Putamen (tissue), 1 donor: ENCODE measurements around the gene CD74.
"Not testable (repeated sequence)": the region's sequence is repeated elsewhere in the genome, so short reads cannot be mapped to it uniquely, and the experiment has no call there.

Source experiments
- DNase-seq: peaks from one replicate; pipeline ENCODE4 v3.0.0-alpha.2; 2016; ENCODE audit warnings: low spot score

Gene CD74

DNA sequence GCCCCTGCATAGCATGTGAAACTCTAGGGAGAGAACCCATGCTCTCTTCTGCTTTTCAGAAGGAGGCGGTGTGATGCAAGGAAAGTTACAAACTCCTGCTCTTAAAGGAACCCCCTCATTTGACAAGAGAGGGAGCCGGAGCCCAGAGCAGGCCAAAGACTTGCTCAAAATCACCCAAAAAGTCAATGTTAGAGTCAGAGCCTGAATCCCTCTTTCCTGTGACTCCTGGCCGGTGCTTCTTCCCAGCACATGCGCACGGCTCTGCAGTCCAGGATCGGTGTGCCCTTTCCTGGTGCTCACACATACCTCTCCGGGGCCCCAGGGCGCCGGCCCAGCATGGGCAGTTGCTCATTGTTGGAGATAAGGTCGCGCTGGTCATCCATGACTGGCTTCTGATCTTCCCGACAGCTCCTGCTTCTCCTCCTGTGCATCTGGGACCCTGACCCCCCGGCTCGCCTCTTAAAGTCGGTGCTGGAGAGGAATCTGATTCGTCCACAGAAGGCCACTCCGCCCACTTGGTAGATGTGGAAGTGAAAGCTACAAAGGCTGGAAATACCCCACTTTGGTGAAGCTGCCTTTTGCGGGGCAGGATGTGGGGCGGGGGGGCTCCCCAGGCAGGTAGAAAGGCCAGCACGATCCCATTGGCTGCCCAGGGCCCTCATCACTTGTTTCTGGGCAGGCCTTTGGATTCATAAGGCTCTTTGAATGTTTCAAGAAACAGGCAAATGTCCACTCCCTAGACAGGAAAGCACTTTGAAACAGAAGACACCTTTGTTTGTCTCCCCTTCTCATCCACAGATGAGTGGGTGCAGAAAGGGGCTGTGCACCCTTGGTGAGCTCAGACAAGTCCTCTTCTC lies at the start of gene CD74:
Gene CD74 (minus strand): TSS at position 592 of the 857 bp plus-strand sequence. CDS start 161 bp downstream, at position 431.
- DNase-seq, result peak; percentile 73

DNA sequence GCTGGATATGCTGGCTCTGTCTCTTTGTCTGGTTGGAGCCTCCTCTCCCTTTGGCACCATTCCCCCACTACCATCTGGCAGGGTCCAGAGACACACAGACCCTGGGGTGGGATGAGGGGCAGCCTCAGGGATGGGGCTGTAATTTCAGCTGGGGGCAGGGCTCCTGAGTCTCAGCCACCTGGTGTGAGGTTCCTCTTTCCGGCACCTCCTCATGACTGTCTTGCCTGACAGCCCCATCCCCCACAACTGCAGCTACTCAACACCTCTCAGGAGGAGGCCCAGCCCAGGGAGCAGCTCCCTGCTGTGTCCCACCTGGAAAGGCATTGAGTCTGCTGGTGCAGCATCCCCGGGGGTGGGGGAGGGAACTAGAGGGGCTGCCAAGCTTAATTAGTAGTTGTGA lies 48.5 kb upstream of the CD74 start:
- DNase-seq, result no peak

DNA sequence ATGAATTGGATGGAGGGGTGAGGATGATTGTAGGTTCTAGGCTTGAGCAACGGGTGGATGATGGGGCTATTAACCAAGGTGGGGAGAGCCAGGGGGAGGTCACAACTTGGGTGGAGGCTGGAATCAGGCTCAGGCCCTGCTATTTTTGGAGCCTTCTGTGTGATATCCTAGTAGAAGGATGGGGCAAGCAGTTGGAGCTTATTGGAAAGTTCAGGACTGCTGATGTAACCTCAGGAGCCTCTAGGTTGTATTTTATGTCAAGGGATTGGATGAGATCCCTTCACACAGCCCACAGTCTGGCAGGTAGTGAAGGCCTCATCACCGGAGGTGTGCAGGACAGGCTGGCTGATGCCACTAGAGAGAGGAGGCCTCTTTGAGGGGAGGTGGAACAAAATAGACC lies 48.1 kb upstream of the CD74 start:
- no peak for DNase-seq

DNA sequence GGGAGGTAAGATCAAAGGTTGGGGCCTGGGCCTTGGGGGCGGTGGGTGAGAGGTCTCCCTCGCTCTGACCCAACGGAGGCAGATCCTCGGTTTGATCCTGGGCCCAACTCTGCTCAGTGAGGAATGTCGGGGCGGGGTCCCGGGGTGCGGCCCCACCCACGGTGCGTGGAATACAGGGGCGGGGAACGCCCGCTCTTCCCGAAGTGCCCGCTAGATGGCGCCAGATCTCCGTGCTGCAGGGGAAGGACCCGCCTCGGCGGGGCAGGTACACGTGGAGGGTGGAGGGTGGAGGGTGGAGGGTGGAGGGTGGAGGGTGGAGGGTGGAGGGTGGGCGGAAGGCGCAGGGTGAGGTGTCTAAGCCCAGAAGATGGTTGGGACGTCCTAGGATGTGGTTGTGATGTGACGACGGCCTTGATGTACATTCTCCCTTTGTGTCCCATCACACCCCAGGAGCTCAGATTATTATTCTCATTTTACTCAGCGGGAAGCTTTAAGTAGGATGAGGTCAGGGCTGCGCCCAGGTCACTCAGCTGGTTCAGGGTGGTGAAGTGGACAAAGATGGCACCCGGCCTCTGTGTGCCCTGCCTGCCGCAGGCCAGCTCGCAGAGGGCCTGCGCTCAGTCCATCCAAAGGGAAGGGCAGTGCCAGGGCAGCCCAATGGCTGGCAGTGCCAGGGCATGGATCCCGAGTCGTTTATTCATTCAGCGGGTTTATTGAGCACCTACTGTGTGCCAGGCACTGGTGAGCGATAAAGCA lies 46.3 kb upstream of the CD74 start:
- DNase-seq, result peak; percentile 55

DNA sequence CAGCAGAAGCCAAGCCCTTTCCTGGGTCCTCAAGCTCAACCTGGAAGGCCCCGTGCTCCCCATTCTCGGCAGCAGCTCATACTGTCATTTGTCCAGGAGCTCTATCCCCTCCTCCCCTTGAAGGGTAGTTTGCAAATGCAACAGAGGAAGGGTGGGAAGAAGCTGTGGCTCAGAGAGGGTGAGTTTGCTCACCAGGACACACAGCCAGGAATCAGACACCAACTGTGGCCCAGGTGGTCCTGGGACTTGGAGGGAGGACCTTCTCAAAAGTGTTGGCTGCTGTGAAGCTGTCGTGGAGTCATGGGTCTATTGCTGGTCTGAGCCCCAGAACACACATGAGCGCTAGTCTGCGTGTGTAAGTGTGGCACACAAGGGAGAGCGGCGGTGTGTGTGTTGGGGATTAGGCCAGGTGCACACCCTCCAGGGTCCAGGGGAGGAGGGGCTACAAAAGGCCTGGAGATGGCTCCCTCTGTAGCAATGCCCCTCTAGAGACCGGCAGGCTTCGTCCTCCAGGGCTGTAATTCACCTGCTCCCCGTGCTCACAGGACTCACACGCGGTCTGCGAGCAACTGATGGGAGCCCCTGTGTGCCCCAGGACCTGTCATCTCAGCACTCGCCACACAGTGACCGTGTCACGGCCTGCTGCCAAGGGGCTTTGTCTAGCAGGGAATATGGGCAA lies 45.0 kb upstream of the CD74 start:
- no peak for DNase-seq

DNA sequence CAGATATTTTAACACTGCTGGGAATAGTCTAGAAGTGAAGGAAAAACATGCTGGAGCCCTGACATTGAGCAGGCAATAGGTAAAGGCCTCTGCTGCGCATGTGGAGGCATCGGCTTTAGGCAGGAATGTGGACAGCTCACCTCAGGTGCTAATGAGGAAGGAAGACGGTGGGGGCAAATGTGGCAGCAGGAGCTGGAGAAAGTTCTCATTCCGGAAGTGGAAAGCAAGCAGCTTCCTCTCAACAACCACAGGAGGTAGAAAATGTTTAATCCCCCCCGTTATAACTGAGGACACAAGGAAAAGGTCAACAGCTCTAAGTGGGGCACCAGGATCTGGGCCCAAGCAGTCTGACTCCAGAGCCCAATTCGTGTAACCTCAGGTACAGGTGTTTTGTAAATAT lies 44.4 kb upstream of the CD74 start:
- DNase-seq, result no peak

DNA sequence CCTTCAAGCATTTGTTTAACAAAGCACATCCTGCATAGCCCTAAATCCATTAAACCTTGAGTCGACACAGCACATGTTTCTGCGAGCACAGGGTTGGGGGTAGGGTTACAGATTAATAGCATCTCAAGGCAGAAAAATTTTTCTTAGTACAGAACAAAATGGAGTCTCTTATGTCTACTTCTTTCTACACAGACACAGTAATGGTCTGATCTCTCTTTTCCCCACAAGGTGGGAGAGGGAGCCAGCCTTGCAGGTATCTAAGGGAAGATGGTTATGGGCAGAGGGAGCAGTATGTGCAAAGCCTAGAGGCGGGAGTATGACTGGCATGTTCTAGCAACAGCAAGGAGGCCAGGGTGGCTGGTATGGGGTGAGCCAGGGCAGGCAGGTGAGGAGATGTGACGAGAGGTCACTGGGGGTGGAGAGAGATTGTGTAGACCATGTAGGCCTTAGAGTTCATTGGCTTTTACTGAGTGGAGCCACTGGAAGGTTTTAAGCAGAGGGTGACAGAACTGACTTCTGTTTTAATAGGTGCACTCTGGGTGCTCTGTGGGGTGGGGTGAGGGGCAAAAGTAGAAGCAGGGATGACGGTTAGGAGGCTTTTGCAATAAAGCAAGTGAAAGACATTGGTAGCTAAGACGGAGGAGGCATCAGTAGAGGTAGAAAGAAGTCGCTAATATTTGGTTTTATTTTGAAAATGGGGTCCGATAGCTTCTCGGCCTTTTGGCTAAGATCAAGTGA lies 42.0 kb upstream of the CD74 start:
- DNase-seq, result no peak

DNA sequence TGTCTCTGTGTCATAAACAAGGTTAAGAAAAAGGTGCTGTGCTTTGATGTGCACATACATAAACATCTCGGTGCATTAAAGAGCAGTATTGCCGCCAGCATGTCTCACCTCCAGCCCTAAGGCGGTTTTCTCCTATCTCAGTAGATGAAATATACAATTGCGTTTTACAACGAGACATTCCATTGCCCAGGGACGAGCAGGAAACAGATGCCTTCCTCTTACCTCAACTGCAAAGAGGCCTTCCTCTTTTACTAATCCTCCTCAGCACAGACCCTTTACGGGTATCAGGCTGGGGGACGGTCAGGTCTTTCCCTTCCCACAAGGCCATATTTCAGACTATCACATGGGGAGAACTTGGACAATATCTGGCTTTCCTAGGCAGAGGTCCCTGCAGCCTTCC lies 41.3 kb upstream of the CD74 start:
- not testable (repeated sequence) for DNase-seq

DNA sequence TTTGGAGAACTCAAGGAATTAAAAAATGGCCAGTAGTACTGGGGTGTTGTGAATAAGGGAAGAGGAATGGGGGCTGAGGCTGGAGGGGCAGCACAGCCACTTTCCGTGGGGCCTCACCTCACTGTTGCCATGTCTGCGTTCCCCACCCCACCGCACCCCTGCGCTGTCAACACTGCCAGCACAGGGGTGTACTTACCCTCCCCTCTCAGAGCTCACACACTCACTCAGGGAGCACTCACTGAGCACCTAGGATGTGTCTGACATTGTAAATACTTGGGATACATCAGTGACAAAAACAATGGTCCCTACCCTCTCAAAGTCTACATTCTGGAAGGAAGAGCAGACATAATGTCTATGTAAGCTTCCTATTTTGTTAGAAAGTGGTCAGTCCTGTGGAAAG lies 40.2 kb upstream of the CD74 start:
- no peak for DNase-seq

DNA sequence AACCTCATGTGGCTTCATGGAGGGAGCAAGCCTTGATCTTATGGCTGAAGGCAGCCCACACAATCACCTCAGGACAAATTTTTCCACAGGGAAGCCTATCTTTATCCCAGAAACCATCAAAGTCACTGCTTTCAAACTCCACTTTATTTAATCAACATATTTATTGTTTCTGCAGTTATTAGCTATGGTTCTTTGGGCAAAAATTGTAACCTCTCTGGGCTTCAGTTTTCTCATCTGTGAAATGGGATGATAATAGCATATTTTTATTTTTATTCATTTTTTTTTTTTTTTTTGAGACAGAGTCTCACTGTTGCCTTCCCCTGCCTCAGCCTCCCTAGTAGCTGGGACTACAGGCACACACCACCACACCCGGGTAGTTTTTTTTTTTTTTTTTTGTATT lies 38.9 kb upstream of the CD74 start:
- no peak for DNase-seq

DNA sequence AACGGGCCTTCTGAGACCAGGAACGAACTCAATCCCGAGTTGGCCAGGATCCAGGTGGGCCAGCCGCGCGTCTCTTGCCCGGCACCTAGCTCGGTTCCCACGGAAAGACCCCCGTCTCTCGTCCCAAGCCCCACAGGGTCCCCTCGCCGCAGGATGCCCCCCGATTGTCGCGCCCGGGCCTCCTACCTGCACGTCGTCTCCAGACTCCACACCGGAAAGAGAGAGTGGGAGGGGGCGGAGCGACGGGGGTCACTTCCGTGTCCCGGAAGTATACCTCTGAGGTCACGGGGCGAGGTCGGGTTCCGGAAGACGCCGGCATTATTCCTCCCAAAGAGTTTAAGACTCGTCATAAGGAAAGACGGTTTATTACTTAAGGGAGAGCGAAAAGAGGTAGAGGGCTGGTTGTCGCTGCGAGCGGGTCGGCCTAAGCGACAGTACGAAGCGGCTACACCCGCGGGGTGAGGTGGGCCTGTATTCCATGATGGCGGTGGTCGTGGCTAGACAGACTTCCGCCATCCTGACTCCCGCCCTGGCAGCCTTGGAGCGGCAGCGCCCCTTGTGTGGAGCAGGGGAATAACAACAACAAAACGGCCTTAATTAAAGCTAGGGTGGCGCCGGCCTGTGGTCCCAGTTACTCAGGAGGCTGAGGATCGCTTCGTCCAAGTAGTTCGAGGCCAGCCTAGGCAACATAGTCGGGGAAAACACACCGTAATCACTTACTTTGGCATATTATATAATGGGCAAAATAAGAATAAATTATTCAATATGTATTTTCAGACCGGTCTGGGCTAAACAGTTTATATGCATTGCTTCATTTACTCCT lies 37.0 kb upstream of the CD74 start, which contains the start of gene RPS14:
Gene RPS14 (minus strand): TSS at position 223 of the 823 bp plus-strand sequence. CDS start 2,006 bp downstream, outside the sequence.
- peak; percentile 93 for DNase-seq

DNA sequence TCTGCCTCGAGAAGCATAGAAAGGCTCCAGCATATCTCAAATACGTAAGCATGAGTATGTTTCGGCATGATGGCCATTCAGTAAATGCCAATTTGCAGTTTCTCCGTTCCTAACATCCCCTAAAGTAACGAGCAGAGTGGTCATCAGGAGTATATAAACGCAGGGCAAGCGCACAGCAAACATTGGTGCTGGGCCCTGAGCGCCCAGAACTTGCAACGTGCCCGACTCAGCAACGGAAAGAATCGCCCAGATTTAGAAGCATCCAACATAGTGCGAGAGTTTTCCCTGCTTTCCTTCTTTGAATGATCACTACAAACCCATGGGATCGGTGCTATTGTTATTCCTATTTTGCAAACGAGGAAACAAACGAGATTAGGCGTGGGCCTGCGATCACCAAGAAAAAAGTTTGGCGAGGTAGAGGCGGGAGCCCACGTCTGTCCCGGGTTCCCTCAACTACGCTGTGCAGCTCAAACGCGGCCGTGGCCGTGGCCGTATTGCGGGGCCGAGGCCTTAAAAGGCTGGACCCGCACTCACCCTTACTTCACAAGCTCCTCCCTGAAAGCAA lies 36.3 kb upstream of the CD74 start:
- DNase-seq, result no peak

DNA sequence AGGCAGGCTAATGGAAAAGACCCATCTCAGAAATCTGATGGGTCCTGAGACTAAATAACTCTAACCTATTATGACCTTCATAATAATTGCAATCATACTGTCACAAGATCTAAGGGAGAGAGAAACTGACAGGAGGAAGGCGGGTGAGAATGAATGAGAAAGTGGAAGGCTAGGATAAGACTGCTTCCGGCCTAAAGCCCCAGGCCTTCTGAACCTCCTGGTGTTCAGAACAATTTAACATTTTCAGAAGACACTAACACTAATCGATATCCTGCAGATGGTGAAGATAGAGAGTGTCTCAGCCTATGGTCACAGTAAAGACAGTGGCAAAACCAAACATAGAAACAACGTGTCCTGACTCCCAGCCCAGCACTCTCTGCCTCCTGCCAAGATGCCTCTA lies 35.6 kb upstream of the CD74 start:
- no peak for DNase-seq

DNA sequence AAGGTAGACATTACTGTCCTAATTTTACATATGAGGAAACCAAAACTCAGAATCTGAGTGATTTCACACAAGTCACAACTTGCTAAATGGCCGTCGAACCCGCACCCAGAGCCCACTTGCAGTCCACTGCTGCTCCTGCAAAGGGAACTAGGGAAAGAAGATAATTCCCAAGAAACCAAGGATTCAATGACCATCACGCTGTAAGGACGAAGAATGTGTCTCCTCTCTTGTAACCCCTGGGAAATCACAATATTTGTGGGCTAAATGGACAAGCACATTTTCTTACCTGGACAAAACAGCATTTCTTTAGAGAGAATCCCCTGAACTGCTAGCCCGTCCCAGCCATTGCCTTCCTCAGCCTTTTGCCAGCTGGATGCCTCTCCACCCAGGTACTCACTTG lies 34.5 kb upstream of the CD74 start:
- DNase-seq, result no peak

DNA sequence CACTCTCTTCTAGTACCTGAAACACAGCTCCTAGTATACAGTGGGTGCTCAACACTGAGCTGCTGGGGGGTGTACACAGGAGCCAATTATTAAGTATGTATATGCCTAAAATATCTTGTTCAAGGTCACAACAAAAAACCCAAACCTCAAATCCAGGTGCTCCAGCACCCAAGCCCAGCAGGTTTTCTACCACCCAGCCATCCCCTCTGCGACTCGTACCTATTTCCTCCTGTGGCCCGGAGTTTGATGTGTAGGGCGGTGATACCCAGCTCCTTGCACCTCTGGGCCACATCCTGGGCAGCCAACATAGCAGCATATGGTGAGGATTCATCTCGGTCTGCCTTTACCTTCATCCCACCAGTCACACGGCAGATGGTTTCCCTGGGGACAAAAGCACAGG lies 33.9 kb upstream of the CD74 start:
- no peak for DNase-seq

DNA sequence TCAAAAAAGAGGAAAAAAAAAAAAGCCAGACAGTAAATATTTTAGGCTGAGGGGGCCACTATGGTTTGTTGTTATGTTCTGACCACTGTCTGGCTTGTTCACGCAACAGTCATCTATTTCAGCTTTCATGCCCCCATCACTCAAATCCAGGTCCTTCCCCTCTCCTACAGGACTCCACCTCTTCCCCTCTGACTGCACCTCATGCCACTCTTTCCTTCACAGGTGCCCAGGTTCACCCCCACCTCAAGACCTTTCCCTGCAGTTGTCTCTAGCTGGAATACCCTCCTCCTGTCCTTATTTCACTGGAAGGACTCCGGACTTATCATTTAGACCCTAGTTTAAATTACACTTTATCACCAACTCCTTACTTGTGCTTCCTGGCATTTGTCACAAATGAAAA lies 33.4 kb upstream of the CD74 start:
- no peak for DNase-seq

DNA sequence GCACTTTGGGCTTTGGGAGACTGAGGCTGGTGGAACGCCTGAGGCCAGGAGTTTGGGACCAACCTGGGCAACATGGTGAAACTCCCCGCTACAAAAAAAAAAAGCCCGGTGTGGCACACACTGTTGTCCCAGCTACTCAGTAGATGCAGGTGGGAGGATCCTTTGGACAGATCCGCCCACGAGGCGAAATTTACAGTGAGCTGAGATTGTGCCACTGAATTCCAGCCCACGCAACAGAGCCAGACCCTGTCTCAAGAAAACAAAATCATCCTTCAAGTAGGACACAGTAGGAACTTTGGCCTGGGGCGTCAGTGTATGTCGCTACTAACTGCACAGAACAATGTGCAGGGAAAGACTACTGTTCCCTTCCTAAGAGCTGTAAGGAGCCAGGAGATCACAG lies 32.1 kb upstream of the CD74 start:
- DNase-seq, result no peak

DNA sequence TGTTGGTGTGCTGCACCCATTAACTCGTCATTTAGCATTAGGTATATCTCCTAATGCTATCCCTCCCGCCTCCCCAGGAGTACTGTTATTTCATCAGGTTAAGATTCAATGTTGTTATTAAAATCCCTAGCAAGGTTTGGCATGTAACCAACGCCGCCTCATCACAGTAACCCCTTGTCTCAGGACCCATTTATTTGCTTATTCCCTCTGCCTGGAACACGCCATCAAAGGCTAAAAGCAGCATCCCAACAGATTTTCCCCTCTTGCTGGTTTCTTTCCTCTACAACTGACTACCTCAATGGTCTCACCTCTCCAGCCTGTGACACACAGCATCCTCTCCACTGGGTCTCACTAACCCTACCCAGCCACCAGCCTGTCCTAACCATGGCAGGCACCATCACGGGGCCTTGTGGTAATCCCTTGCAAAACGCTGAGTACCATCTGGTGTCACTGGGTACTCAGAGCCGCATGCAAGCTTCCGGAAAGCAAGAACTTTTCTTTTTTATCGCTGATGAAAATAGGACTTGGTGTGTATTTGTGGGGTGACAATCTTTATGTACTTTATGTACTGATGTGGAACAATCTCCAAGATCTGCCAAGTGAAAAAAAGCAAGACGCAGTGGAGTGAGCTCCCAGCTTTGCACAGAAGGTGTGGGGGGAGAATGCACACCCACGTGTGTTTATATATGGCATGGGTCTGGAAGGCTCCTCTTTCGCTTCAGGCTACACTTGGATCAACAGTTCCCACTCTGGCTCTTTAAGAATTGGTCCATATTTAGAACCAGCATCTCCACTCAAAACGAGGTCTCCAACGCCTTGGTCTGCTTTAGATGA lies 30.7 kb upstream of the CD74 start:
- DNase-seq, result no peak

DNA sequence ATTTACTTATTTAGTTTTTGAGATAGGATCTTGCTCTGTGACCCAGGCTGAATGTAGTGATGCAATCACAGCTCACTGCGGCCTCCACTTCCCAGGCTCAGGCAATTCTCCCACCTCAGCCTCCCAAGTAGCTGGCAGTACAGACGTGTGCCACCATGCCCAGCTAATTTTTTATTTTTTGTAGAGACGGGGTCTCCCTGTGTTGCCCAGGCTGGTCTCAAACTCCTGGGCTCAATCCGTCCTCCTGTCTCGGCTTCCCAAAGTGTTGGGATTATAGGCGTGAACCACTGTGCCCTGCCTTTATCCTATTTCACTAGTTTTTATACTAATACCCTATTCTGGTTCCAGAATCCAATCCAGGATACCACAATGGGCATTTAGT lies 30.0 kb upstream of the CD74 start:
- no peak for DNase-seq
